K562 (cell line): Measurements from ENCODE around the gene MRGPRX4. TPM values are rescaled to one million over a fixed set of nuclear protein-coding genes. Genes with fewer than 3 reads are reported as not detected.

Experiments
- ATAC-seq: fragments of 200-7000 bp; cut with Tn5 transposase; 3 replicates; pipeline ENCODE4 v1.9.1; 2020; ENCODE audit warnings: moderate library complexity
- BruUV-seq: library from RNA; stranded (reverse); fragments of 400-500 nt; replicated peaks from 2 replicates; lab custom pipeline; 2021; lab: Mats Ljungman, UMichigan
- CTCF ChIA-PET: fragments of 300-600 bp; formaldehyde crosslinking; extraction: SDS; loops from one replicate; lab custom pipeline; 2021; ENCODE audit warnings: low intra/inter-chr PET ratio; lab: Yijun Ruan, JAX
- POLR2A ChIA-PET: fragments of 300-600, 350-650 bp; sonication (Branson Sonifier 250); formaldehyde crosslinking; extraction: SDS; loops from one replicate; lab custom pipeline; 2021; ENCODE audit warnings: antibody characterized with exemption, inconsistent platforms; lab: Yijun Ruan, JAX
- DNase-seq, 4 experiments: peaks; one replicate each; pipeline versions ENCODE4 v3.0.0 to v3.0.0-alpha.2; 2011 to 2018; ENCODE audit warnings: low spot score in 3 of 4, mixed read lengths in 3 of 4; ENCODE audit errors: extremely low read depth in 1 of 4
- FAIRE-seq: peaks from 2 replicates; lab custom pipeline; 2011; peaks lifted over from hg19 to GRCh38; lab: Jason Lieb, UNC
- H2AFZ ChIP-seq: 2 replicates; pipeline ENCODE4 v1.6.0; 2011; ENCODE audit warnings: low read depth, low read length, control low read depth, inconsistent platforms
- H3K27ac ChIP-seq: fragments of 200-600 bp; 3 replicates; pipeline ENCODE4 v1.8.0; 2011; ENCODE audit warnings: low read depth, mild to moderate bottlenecking, control low read depth, inconsistent platforms, low read length, moderate library complexity, mixed read lengths; ENCODE audit errors: extremely low read depth
- H3K27me3 ChIP-seq, 2 experiments: fragments of 300-600 bp in 1 of 2; 2 replicates in 1 of 2; 3 replicates in 1 of 2; pipeline versions ENCODE4 v1.6.0 to v1.8.0; 2011; ENCODE audit warnings: inconsistent platforms in 2 of 2, low read length in 2 of 2, mild to moderate bottlenecking in 1 of 2, mixed read lengths in 1 of 2, moderate library complexity in 1 of 2; ENCODE audit not compliant: control insufficient read depth in 2 of 2, insufficient read depth in 2 of 2
- H3K36me3 ChIP-seq: fragments of 300-600 bp; 3 replicates; pipeline ENCODE4 v1.8.0; 2011; ENCODE audit warnings: mild to moderate bottlenecking, low read length, inconsistent platforms; ENCODE audit not compliant: control insufficient read depth, insufficient read depth
- H3K4me1 ChIP-seq, 2 experiments: fragments of 200-600 bp in 1 of 2; replicated peaks in 1 of 2; 2 replicates in 1 of 2; 3 replicates in 1 of 2; pipeline versions ENCODE4 v1.5.1 to v1.8.0; 2011; ENCODE audit warnings: inconsistent platforms in 2 of 2, low read length in 2 of 2, mild to moderate bottlenecking in 1 of 2, mixed read lengths in 1 of 2, moderate library complexity in 1 of 2; ENCODE audit not compliant: control insufficient read depth in 2 of 2, insufficient read depth in 2 of 2
- H3K4me2 ChIP-seq: 2 replicates; pipeline ENCODE4 v1.6.1; 2011; ENCODE audit warnings: low read length, control low read depth, inconsistent platforms, mixed read lengths; ENCODE audit not compliant: insufficient read depth
- H3K4me3 ChIP-seq: fragments of 200-600 bp; sonication (generic), shearing (Covaris generic); 2 replicates; pipeline ENCODE4 v1.5.1; 2016; ENCODE audit warnings: control low read depth, inconsistent platforms
- H3K79me2 ChIP-seq: fragments of 200-600 bp; 3 replicates; pipeline ENCODE4 v1.8.0; 2011; ENCODE audit warnings: low read length, inconsistent platforms; ENCODE audit not compliant: control insufficient read depth, insufficient read depth
- H3K9ac ChIP-seq, 2 experiments: 2 replicates each; pipeline versions ENCODE4 v1.6.0 to v1.6.1; 2011; ENCODE audit warnings: low read depth in 2 of 2, low read length in 2 of 2, control low read depth in 1 of 2, inconsistent platforms in 1 of 2, mild to moderate bottlenecking in 1 of 2, mixed read lengths in 1 of 2; ENCODE audit not compliant: insufficient read depth in 1 of 2
- H3K9me1 ChIP-seq: one replicate; pipeline ENCODE4 v1.6.0; 2011; ENCODE audit warnings: inconsistent platforms, mild to moderate bottlenecking, low read length, moderate library complexity; ENCODE audit not compliant: control insufficient read depth, insufficient read depth
- H3K9me3 ChIP-seq: replicated peaks from 2 replicates; pipeline ENCODE4 v1.5.1; 2011; ENCODE audit warnings: low read depth, low read length, inconsistent platforms; ENCODE audit not compliant: control insufficient read depth, insufficient read depth
- H4K20me1 ChIP-seq: replicated peaks from 2 replicates; pipeline ENCODE4 v1.6.1; 2011; ENCODE audit warnings: low read length, inconsistent platforms, mixed read lengths; ENCODE audit not compliant: control insufficient read depth, insufficient read depth
- ASH1L ChIP-seq: fragments of 450-650 bp; IDR thresholded peaks from 2 replicates; pipeline ENCODE4 v1.6.1; 2018; ENCODE audit warnings: borderline replicate concordance, mild to moderate bottlenecking, low read depth; ENCODE audit not compliant: partially characterized antibody
- CREBBP ChIP-seq: IDR thresholded peaks from one replicate; pipeline ENCODE4 v1.6.1; 2012; ENCODE audit warnings: low read depth, mild to moderate bottlenecking, control low read depth, inconsistent platforms, low read length
- DIDO1 ChIP-seq: fragments of 450-650 bp; IDR thresholded peaks from 2 replicates; pipeline ENCODE4 v1.6.1; 2016; ENCODE audit warnings: low read depth, missing biosample characterization, missing genetic modification characterization
- L3MBTL2 ChIP-seq: fragments of 450-650 bp; IDR thresholded peaks from 2 replicates; pipeline ENCODE4 v1.6.1; 2016; ENCODE audit warnings: mild to moderate bottlenecking, moderate library complexity
- MBD1 ChIP-seq: fragments of 250-450 bp; sonication (Bioruptor Pico); IDR thresholded peaks from 2 replicates; pipeline ENCODE4 v1.8.0; 2022; ENCODE audit warnings: inconsistent platforms
- PCBP2 ChIP-seq: fragments of 200-400 bp; formaldehyde crosslinking; IDR thresholded peaks from 2 replicates; pipeline ENCODE4 v1.6.1; 2018; ENCODE audit warnings: low read length, low read depth, mild to moderate bottlenecking, moderate library complexity; ENCODE audit not compliant: poor library complexity, severe bottlenecking
- RBM22 ChIP-seq: fragments of 200-400 bp; formaldehyde crosslinking; IDR thresholded peaks from 2 replicates; pipeline ENCODE4 v1.6.1; 2018; ENCODE audit warnings: low read length, low read depth; ENCODE audit not compliant: poor library complexity, severe bottlenecking
- SLC30A9 ChIP-seq: fragments of 250-450 bp; sonication (Bioruptor Pico); IDR thresholded peaks from 2 replicates; pipeline ENCODE4 v1.8.0; 2022; ENCODE audit warnings: mild to moderate bottlenecking, moderate library complexity
- TCF7L2 ChIP-seq: fragments of 150-350 bp; IDR thresholded peaks from 2 replicates; pipeline ENCODE4 v1.6.1; 2016; ENCODE audit warnings: low read depth, mild to moderate bottlenecking, low read length, moderate library complexity
- ZNF146 ChIP-seq: IDR thresholded peaks from one replicate; pipeline ENCODE4 v1.6.1; 2018; ENCODE audit warnings: missing compliant biosample characterization; ENCODE audit not compliant: unreplicated experiment
- WGBS: fragments of 100-300 bp; shearing (Covaris generic); methylation state at CpG from one replicate; pipeline ENCODE4 v1.1.6; 2016; ENCODE audit warnings: low coverage, mixed read lengths; ENCODE audit not compliant: insufficient coverage; ENCODE audit errors: missing lambda C conversion rate; 5-methylcytosine and 5-hydroxymethylcytosine counted together
- in situ Hi-C: fragments of 300-500 bp; cut with MboI; formaldehyde crosslinking; loops from 4 replicates; pipeline ENCODE4 v1.15.0; 2018; ENCODE audit warnings: inconsistent platforms, mixed read lengths
- intact Hi-C: fragments of 100-400 bp; cut with micrococcal nuclease; formaldehyde crosslinking; loops from 2 replicates; pipeline ENCODE4 v1.14.2; 2022
- polyA plus RNA-seq, 8 experiments: library from polyadenylated mRNA; depleted of rRNA in 4 of 8; stranded (reverse) in 5 of 8; unstranded in 3 of 8; fragments of >200 nt; fragmentation: Nextera tagmentation in 2 of 8; fragmentation: Illumina TruSeq in 1 of 8; extraction: Ambion mirVana in 2 of 8; extraction: Trizol in 1 of 8; gene quantifications; 2 replicates each; pipeline versions ENCODE4 v1.2.1 to v1.2.3, GENCODE V29; 2011 to 2014; ENCODE audit warnings: inconsistent platforms in 1 of 8, missing spikeins in 1 of 8
- total RNA-seq, 7 experiments: library from RNA; depleted of rRNA in 6 of 7; stranded (reverse); fragments of >200 nt in 6 of 7; fragmentation: Illumina TruSeq in 2 of 7; extraction: Trizol in 2 of 7; gene quantifications; 2 replicates each; pipeline versions ENCODE4 v1.2.1 to v1.2.3, GENCODE V29; 2011 to 2021; ENCODE audit warnings: low replicate concordance in 1 of 7

The MRGPRX4 gene
- total and polyA plus RNA-seq, 9 of the 15 experiments (the other 6 are each of a cell fraction or from before 2014, with no cell fraction given) = not detected

- 18% methylated on average over 16 of the region's 33 CpGs for WGBS
- CTCF ChIA-PET = no interaction called here
Measured at GRCh38 chr11:18209058-18209457, 36.4 kb downstream of the MRGPRX4 start.

More at GRCh38 chr11:18209058-18209457, 36.4 kb downstream of the MRGPRX4 start:
- no peaks in the 10 kb centered on the region for H3K79me2 ChIP-seq
- TF ChIP-seq ZNF146 (CRISPR knock-in tag) = no peak
- no peak for TF ChIP-seq DIDO1 (tag)
- TF ChIP-seq TCF7L2 = no peak
- no peak for TF ChIP-seq L3MBTL2
- TF ChIP-seq PCBP2 = no peak
- no peak for TF ChIP-seq MBD1 (CRISPR knock-in tag)
- no peak for TF ChIP-seq CREBBP
- TF ChIP-seq ASH1L = no peak
- TF ChIP-seq RBM22 = no peak
- TF ChIP-seq SLC30A9 (CRISPR knock-in tag) = no peak
- TF ChIP-seq, all 486 proteins: peak for 0
- no peaks in the 10 kb centered on the region for H4K20me1 ChIP-seq
- no peak overlapping the region for H3K27ac ChIP-seq
- no TSS peak for BruUV-seq
- no peak overlapping the region for H3K4me2 ChIP-seq
- no peak for DNase-seq
- FAIRE-seq = no peak
- no peaks in the 10 kb centered on the region for H3K36me3 ChIP-seq
- in situ Hi-C loops = no loop called here
- H3K4me3 ChIP-seq = no peak overlapping the region
- intact Hi-C loops = no loop called here
- POLR2A ChIA-PET = no interaction called here
- ATAC-seq = no peak
- H3K9ac ChIP-seq = no peak overlapping the region; a peak in 1 of 4 replicates
- no peak overlapping the region for H2AFZ ChIP-seq
- H3K4me1 ChIP-seq = no peaks in the 10 kb centered on the region; a peak in 1 of 5 replicates
- peaks cover 14 to 33% of the 10 kb centered on the region in 2 experiments for H3K27me3 ChIP-seq
- no peaks in the 10 kb centered on the region for H3K9me1 ChIP-seq
- H3K9me3 ChIP-seq = no peaks in the 10 kb centered on the region
